ENCODE measurements around the gene BST1.
"Not testable (repeated sequence)": the region's sequence is repeated elsewhere in the genome, so short reads cannot be mapped to it uniquely, and the experiment has no call there.

Gene BST1

GRCh38 chr4:15746110-15746509 lies 43.2 kb downstream of the BST1 start:
- no peak for DNase-seq (ENCODE audit: low read depth)

DNA sequence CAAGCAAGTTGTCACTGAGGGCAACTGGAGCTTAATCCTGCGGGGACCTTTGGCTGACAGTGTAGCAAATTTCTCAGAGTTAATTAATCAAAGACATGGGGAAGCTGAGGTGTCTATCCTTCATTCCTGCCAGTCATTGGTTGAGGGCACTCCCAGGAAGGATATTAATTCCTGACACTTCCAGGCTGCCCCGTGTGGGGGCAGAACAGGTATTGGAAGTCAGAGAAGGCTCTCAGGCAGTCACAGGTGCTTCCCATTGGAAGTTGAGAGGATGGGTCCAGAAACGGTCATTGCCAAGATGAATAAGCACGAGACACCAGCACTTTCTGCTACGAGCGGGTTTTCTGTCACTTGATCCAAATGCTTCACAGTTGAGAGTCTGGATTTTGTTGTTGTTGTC lies 46.1 kb downstream of the BST1 start:
- DNase-seq (ENCODE audit: low read depth): no peak

- no peak for DNase-seq (ENCODE audit: low read depth)
These were observed 48.3 kb downstream of the BST1 start for GRCh38 chr4:15751153-15751552.

DNA sequence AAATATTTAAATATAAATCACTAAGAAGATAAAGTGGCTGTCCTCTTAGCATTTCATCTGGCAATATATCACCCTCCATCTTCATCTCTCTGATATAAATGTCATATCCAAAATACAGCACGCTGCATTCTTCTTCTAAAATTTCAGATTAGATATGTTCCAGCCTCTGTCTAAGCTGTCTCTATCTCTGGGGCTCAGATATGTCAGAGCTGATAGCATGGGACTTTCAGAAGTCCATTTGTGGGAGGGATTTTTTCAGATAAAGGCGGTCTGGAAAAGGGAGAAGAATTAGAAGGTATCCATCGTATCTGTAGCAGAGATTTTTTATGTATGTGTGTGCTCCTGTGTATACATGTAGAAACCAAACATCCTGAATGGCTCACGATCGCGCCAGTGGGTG lies 50.2 kb downstream of the BST1 start:
- DNase-seq (ENCODE audit: low read depth): no peak

DNA sequence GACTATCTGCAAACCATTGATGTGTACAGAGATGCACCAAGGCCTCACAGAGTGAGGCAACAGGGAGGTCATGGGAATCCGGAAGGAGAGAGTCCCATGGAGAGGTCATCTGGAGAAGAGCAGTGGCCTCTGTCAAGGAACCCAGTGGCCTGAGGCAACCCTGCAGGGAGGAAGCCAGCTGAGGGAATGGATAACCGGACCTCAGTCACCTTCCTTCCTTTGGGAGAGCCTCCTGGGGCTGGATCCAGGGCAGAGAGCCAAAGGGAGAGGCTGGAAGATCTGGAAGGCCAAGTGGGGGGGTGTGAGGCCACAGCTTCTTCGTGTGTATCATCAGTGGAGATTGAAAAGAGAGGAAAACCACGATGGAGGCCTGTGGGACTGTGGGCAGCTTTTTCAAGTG lies 50.9 kb downstream of the BST1 start:
- DNase-seq (ENCODE audit: low read depth): no peak

DNA sequence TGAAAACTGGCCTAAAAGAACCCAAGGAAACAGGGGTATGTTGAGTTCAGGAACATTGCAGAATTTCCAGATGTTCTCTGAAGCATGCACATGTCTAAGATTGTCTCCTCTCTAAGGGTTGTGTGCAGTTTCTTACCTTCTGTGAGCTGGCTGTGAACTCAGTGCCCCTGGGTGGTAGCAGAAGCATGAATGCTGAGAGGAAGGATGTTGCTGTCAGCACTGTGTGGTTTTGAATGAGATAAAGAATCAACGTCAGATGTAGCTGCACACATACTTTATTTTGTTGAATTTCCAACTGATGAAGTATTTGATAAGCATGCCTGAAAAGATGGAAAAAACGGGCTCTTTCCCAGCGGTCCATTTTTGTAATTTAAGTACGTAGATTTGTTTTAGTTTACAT lies 51.5 kb downstream of the BST1 start:
- no peak for DNase-seq (ENCODE audit: low read depth)

DNA sequence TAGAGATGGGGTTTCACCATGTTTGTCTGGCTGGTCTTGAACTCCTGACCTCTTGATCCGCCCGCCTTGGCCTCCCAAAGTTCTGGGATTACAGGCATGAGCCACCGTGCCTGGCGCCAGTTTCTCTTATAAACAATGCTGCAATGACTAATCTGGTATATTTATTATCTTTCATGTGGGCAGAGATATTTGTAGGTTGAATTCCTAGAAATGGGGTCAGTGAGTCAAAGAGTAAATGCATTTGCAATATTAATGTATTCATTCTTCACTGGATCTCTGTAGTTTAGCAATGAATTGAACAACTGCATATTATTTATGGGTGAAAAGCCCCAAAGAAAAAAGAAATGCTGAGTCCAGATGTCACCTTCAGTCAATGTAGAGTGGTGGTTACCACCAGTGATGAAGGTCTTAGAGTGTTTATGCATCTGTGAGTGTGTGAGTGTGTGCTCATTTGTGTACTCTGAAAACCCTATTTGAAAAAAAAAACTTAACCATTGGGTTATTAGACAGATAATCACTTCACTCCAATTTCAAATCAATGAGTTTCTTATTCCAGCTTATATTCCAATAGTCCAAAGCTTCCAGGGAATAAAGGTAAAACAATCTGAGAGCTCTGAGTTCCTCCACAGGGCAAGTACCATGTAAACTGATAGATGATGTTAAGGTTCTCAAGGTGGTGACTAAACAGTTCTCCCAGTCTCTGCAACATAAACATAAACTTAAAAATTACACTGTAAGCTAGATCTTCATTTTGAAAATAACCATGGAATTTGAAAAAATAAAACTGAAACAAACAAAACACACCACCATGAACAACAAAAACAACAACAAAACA lies 52.7 kb downstream of the BST1 start:
- no peak for DNase-seq (ENCODE audit: low read depth)

DNA sequence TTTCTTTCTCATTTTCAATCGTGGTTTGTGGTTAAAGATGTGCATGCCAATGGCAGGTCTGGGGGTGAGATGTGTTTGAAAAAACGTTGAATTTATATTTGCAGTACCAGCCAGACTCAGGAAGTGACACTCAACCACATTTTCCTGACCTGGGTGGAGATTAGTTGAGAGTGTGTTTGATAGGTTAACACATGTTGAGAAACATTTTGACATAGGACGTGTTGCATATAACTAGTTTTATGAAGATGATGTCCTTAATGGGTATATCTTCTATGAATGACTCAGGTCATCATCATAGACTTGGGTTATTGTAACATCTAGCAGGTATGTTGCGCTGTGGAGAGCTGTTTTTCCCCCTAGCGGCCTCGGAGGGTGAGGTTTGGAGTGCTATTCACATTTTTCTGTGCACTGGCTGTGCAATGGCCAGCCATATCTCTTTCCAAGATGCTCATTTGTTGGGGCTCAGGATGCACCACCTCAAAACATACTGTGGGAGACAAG lies 53.5 kb downstream of the BST1 start:
- DNase-seq (ENCODE audit: low read depth): no peak

- no peak for DNase-seq (ENCODE audit: low read depth)
These were observed 54.2 kb downstream of the BST1 start for GRCh38 chr4:15757054-15757453.

DNA sequence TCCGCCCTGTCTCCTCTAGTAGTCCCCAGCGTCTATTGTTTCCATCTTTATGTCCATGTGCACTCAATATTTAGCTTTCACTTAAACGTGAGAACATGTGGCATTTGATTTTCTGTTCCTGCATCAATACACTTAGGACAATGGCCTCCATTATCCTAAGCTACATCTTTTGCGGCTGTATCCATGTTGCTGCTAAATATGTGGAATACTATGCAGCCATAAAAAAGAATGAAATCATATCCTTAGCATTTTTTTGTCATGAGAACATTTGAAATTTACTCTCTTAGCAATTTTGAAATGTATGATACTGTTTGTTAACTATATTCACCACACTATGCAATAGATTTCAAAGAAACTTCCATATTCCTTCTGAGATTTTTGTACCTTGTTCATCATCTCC lies 55.4 kb downstream of the BST1 start:
- no peak for DNase-seq (ENCODE audit: low read depth)

DNA sequence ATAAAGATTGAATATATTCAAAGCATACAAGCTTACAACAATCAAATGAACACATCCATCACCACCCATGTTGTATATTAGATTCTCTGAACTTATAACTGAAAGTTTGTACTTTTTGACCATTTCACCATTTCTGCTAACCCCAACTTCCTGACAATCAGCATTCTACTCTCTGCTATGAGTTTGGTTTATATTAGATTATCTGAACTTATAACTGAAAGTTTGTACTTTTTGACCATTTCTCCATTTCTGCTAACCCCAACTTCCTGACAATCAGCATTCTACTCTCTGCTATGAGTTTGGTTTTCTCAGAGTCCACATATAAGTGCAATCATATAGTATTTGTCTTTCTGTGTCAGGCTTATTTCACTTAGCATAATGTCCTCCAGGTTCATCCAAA lies 59.6 kb downstream of the BST1 start:
- DNase-seq (ENCODE audit: low read depth): not testable (repeated sequence)

- no peak for DNase-seq (ENCODE audit: low read depth)
These were observed 62.5 kb downstream of the BST1 start for GRCh38 chr4:15765391-15765790.

DNA sequence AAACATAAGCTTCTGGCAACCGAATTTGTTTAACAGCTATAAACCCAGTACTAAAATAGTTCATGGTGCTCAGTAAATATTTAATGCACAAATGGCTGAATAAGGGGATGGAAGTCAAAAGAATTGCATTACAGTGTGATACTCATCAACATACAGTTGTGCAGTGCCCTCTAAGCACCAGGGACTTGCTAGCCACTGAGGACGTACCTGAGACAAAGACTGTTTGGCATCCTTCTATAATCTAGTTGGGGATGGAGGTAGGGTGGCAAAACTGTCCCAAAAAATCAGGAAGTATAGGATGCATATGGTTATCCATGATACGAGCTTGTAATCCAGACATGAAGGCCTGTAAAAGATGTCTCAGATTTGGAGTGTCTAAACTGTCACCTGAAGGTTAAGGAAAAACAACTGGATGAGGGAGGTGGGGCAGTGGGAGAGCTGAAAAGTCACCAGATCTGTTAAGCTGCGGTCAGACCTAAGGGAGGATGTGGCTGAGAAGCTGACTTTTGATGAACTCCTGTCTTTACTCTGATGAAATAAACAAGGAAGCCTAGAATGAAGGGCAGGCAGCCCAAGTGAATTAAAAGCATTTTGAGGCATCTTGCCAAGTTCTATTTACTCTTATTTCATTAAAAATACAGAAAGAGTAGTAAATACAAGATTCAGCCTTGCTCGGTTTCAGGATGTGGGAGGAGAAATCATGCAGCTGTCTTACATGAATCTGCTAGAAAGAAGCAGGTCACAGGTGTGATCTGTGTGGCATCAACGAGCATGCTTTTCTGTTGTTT lies 63.2 kb downstream of the BST1 start:
- DNase-seq (ENCODE audit: low read depth): no peak

GRCh38 chr4:15766821-15767220 lies 64.0 kb downstream of the BST1 start:
- no peak for DNase-seq (ENCODE audit: low read depth)

DNA sequence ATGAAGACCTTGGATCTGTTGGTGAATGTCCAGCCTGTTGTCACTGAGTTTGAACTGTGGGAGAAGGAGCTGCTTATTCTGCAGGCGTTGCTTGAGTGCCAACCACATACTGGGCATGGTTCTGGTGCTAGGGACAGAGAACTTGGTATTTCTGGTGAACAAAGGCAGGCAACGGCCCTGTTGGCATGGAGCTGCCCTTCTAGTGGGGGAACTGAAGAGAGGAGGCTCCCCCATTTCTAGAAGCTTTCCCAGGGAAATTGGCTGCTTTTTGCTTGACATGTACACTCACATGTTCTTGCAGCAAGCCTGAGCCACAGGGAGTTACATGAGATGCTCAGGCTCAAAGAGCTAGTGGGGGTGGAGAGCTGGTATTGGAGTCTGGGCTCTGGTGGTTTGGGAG lies 66.3 kb downstream of the BST1 start:
- DNase-seq (ENCODE audit: low read depth): no peak

DNA sequence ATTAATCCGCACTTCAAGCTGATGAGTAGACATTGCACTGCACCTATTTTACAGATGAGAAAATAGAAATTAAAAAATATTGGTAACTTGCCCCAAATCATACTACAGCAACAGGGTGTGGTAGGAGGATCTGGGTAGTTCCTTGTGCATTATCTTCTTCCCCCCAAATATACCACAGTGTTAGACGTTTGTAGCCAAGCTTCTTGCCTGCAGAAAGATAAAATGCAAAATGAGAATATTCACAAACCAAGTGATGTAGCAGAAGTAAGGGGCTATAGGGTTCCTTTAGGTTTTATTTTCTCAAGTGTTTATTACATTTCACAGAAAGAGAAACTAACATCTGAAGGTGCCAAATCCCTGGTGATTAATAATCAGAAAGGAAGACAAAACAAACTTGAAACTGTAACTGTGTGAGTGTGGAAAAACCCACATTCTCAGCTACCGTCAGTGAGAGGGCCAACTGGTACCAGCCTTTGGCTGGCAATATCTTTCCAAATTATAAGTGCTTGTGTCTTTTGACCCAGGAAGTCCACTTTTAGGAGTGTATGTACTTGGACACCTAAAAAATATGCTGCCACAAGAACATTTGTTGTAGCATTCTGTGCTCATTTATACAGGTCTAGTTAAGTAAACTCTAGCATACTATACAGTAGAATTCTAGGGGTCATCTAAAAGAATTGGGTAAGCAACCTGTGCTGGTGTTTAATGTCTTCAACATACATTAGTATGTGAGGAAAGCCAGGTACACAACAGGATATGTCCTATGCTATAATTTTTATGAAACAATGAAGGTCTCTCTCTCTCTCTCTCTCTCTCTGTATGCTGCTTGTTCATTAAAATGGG lies 68.6 kb downstream of the BST1 start:
- no peak for DNase-seq (ENCODE audit: low read depth)

GRCh38 chr4:15774020-15774420 lies 71.2 kb downstream of the BST1 start:
- DNase-seq (ENCODE audit: low read depth): no peak

DNA sequence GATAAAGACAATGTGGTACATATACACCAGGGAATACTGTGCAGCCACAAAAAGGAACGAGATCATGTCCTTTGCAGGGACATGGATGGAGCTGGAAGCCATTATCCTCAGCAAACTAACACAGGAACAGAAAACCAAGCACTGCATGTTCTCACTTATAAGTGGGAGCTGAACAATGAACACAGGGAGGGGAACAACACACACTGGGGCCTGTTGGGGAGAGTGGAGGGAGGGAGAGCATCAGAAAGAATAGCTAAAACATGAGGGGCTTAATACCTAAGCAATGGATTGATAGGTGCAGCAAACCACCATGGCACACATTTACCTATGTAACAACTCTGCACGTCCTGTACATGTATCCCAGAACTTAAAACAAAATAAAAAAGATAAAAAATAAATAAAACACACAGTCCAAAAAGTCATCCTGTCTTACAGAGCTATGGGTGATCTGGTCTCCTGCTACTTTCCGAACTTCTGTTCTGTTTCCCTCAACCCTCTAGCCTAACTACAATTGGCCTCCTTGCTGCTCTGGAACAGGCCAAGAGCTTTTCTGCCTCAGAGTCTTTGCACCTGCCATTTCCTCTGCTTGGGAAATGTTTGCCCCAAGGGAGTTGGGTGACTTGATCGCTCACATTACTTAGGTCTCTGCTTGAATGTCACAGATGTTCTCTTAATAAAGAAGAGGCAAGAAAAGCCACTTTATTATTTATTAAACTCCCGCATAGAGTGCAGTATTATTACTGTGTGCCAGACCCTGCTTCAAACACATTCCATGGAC lies 74.2 kb downstream of the BST1 start:
- no peak for DNase-seq (ENCODE audit: low read depth)

DNA sequence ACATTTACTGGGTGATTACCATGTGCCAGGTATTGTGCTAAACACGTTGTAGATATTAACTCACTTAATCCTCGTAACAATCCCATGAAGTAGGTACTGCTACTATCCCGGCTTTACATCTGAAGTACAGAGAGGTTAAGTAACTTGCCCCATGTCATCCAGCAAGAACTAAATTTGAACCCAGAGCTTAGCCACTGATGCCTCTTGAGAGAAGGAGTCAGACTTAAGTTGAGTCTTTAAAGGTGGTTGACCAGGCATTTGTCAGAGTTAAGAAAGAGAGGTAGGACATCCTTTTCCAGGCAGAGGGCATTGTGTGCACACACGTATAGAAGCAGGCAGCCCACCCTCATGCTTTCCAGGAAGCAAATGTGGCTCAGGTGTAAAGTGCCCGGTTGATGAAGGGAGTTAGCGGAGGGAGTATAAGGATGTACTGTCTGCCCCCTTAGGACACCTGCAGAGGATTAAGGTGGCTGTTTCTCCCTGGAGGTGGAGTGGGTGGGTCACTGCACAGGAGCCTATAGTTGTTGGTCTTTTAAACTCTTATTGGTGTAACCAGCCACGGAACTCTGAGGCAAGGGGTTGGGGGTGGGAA lies 74.9 kb downstream of the BST1 start:
- DNase-seq (ENCODE audit: low read depth): no peak

DNA sequence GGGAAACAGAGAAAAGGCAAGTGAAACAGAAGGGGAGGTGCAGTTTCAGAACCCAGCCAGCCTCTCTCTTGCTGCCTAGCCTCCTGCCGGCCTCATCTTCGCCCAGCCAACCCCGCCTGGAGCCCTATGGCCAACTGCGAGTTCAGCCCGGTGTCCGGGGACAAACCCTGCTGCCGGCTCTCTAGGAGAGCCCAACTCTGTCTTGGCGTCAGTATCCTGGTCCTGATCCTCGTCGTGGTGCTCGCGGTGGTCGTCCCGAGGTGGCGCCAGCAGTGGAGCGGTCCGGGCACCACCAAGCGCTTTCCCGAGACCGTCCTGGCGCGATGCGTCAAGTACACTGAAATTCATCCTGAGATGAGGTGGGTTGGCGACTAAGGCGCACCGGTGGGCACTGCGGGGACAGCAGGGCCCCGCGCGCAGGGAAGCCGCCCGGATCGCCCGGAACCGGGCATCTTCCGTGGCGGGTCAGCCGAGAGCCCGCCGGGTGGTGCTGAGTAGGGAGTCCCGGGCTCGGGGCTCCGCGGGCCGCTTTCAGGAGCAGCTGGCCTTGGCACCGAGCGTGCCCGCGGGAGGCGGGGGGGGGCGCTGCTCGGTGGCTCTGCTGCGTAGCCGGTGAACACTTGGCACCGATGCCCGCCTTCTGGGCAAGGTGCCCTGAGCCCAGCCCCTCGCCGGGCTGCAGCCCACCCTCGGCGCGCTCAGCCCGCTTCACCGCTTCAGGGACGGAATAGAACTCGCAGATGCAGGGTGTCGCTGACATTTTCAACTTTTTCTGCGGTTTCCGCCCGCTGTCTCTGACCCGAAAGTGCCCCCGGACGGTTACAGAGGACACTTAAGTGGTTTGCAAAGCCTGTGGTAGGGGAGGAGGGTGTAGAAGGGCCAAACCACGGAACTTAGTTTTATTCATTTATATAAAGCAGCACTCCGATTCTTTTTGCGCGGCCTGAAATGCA lies 75.7 kb downstream of the BST1 start, which contains the start of gene CD38:
CD38 (plus strand) TSS at position 40 of the 953 bp plus-strand sequence; CDS start at position 127, 87 bp downstream.
- no peak for DNase-seq (ENCODE audit: low read depth)

Measured in GM04504 (cell line).